PC-3 (cell line): ENCODE measurements around the gene CAPN3. TPM values are rescaled to one million over a fixed set of nuclear protein-coding genes. Genes with fewer than 3 reads are reported as not detected.

Experiments used
- ATAC-seq: fragments of 200-7000 bp; cut with Tn5 transposase; 2 replicates; pipeline ENCODE4 v1.9.1; 2020; ENCODE audit warnings: mild to moderate bottlenecking, moderate library complexity
- BruUV-seq: library from RNA; stranded (reverse); fragments of 400-500 nt; replicated peaks from 2 replicates; lab custom pipeline; 2021; lab: Mats Ljungman, UMichigan
- CTCF ChIA-PET: fragments of 300-600 bp; sonication (Branson Sonifier 250); formaldehyde crosslinking; loops from one replicate; lab custom pipeline; 2022; ENCODE audit warnings: antibody characterized with exemption; lab: Charles Lee
- POLR2A ChIA-PET: fragments of 300-600 bp; sonication (Branson Sonifier 250); formaldehyde crosslinking; loops from one replicate; lab custom pipeline; 2022; ENCODE audit warnings: antibody characterized with exemption; ENCODE audit not compliant: unreplicated experiment; lab: Charles Lee
- DNase-seq: peaks from one replicate; pipeline ENCODE4 v3.0.0-alpha.2; 2015
- H2AFZ ChIP-seq: fragments of 300-600 bp; sonication (generic); 2 replicates; pipeline ENCODE4 v1.6.0; 2016; ENCODE audit warnings: antibody characterized with exemption, low read length
- H3F3A ChIP-seq: fragments of 300-600 bp; sonication (generic); one replicate; pipeline ENCODE4 v1.6.0; 2017; ENCODE audit warnings: antibody characterized with exemption, low read length, control low read depth, mild to moderate bottlenecking; ENCODE audit not compliant: unreplicated experiment
- H3K27ac ChIP-seq: fragments of 300-600 bp; sonication (generic); 2 replicates; pipeline ENCODE4 v1.5.1; 2016; ENCODE audit warnings: mild to moderate bottlenecking, low read length
- H3K27me3 ChIP-seq: fragments of 300-600 bp; sonication (generic); 2 replicates; pipeline ENCODE4 v1.6.1; 2016; ENCODE audit warnings: low read length, mixed read lengths
- H3K36me3 ChIP-seq: fragments of 300-600 bp; sonication (generic); 2 replicates; pipeline ENCODE4 v1.6.1; 2016; ENCODE audit warnings: low read depth, mixed run types, low read length, mixed read lengths
- H3K4me1 ChIP-seq: fragments of 300-600 bp; sonication (generic); 2 replicates; pipeline ENCODE4 v1.5.1; 2016; ENCODE audit warnings: low read length; ENCODE audit not compliant: insufficient read depth
- H3K4me2 ChIP-seq: fragments of 300-600 bp; sonication (generic); 2 replicates; pipeline ENCODE4 v1.6.0; 2016; ENCODE audit warnings: low read length
- H3K4me3 ChIP-seq: fragments of 300-600 bp; sonication (generic); 2 replicates; pipeline ENCODE4 v1.5.1; 2016; ENCODE audit warnings: mild to moderate bottlenecking, low read length, mixed read lengths
- H3K79me2 ChIP-seq: fragments of 300-600 bp; sonication (generic); 2 replicates; pipeline ENCODE4 v1.6.1; 2017; ENCODE audit warnings: low read length, mixed read lengths
- H3K9ac ChIP-seq: fragments of 300-600 bp; sonication (generic); 2 replicates; pipeline ENCODE4 v1.6.0; 2016; ENCODE audit warnings: mild to moderate bottlenecking, low read length
- H3K9me2 ChIP-seq: fragments of 300-600 bp; sonication (generic); replicated peaks from 2 replicates; pipeline ENCODE4 v1.6.1; 2016; ENCODE audit warnings: mixed run types, low read length, mixed read lengths
- H3K9me3 ChIP-seq: fragments of 300-600 bp; sonication (generic); 2 replicates; pipeline ENCODE4 v1.6.1; 2016; ENCODE audit warnings: low read length, mixed read lengths
- H4K20me1 ChIP-seq: fragments of 300-600 bp; sonication (generic); 2 replicates; pipeline ENCODE4 v1.6.1; 2016; ENCODE audit warnings: low read length, mixed read lengths
- EZH2 ChIP-seq: fragments of 300-600 bp; sonication (generic); IDR thresholded peaks from one replicate; pipeline ENCODE4 v1.6.1; 2017; ENCODE audit warnings: antibody characterized with exemption, mild to moderate bottlenecking, low read length; ENCODE audit not compliant: unreplicated experiment
- EZH2phosphoT487 ChIP-seq: fragments of 300-600 bp; sonication (generic); IDR thresholded peaks from 2 replicates; pipeline ENCODE4 v1.6.1; 2018; ENCODE audit warnings: mild to moderate bottlenecking, antibody characterized with exemption, low read length, borderline replicate concordance
- intact Hi-C: fragments of 100-400 bp; cut with micrococcal nuclease; formaldehyde crosslinking; loops from 2 replicates; pipeline ENCODE4 v1.9.0; 2023
- total RNA-seq: library from RNA; depleted of rRNA; stranded (reverse); fragments of >200 nt; gene quantifications from 2 replicates; pipeline ENCODE4 v1.2.3, GENCODE V29; 2014
- TF ChIP-seq, protein P1 (sequence below): fragments of 300-600 bp; sonication (generic); conservative IDR thresholded peaks from 2 replicates; pipeline ENCODE4 v1.5.1; 2017; ENCODE audit warnings: antibody characterized with exemption, low read depth, mild to moderate bottlenecking, low read length

CAPN3 gene
- total RNA-seq, 1 experiment from 2014 or later = 0.40 TPM

DNA sequence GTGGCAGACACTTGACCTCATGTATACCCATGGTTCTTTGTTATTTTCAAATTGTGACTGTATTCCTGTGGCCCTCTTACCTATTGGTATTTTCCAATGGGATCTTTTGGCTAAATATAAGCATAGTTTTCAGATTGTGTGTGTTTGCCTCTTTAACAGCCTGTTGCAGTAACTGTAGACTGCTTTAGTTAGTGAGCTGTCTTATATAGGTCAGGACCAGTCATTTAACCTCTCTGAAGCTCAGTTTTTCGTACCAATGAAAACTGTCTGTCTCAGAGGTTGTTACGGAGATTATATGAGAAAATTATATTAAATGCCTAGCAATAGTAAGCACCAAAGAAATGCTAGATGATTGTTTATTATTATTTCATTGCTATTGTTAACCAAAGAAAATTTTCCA is 29.3 kb upstream of the CAPN3 start:
- no TSS peak for BruUV-seq
- CTCF ChIA-PET = no interaction called here

GRCh38 chr15:42331235-42331634 is 28.1 kb upstream of the CAPN3 start:
- Histone ChIP-seq H3K9ac (no peak overlapping the region), H3K36me3 (peaks cover 4% of the 10 kb centered on the region; the same call in 1 of the 2 replicates), H3K4me1 (no peaks in the 10 kb centered on the region), H3K9me3 (peaks cover 4% of the 10 kb centered on the region; the same call in 1 of the 2 replicates), H4K20me1 (no peaks in the 10 kb centered on the region), H3K4me3 (no peak overlapping the region), H3K79me2 (no peaks in the 10 kb centered on the region), H2AFZ (no peak overlapping the region), H3K27ac (no peak overlapping the region), H3K4me2 (no peak overlapping the region), H3K9me2 (no peaks in the 10 kb centered on the region), H3K27me3 (no peaks in the 10 kb centered on the region), H3F3A (no peaks in the 10 kb centered on the region)
- intact Hi-C loops = no loop called here
- no TSS peak for BruUV-seq
- ATAC-seq (no peak), DNase-seq (no peak)
- ChIA-PET POLR2A (interaction anchor here (0.7 kb wide), 1 partner anchor 160 kb away, joined by 5 read pairs; the partner anchor contains the start of gene ZNF106), CTCF (no interaction called here)
- TF ChIP-seq, protein P1, sequence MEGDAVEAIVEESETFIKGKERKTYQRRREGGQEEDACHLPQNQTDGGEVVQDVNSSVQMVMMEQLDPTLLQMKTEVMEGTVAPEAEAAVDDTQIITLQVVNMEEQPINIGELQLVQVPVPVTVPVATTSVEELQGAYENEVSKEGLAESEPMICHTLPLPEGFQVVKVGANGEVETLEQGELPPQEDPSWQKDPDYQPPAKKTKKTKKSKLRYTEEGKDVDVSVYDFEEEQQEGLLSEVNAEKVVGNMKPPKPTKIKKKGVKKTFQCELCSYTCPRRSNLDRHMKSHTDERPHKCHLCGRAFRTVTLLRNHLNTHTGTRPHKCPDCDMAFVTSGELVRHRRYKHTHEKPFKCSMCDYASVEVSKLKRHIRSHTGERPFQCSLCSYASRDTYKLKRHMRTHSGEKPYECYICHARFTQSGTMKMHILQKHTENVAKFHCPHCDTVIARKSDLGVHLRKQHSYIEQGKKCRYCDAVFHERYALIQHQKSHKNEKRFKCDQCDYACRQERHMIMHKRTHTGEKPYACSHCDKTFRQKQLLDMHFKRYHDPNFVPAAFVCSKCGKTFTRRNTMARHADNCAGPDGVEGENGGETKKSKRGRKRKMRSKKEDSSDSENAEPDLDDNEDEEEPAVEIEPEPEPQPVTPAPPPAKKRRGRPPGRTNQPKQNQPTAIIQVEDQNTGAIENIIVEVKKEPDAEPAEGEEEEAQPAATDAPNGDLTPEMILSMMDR = no peak
- TF ChIP-seq EZH2 (no peak), EZH2phosphoT487 (no peak)

More for the DNA sequence above, 29.3 kb upstream of the CAPN3 start:
- Histone ChIP-seq H3K36me3 (peaks cover 3% of the 10 kb centered on the region; the same call in 1 of the 2 replicates), H2AFZ (no peak overlapping the region), H3K4me1 (no peaks in the 10 kb centered on the region), H3K4me2 (no peak overlapping the region), H3K9me3 (peaks cover 3% of the 10 kb centered on the region; the same call in 1 of the 2 replicates), H3K9ac (no peak overlapping the region), H3F3A (no peaks in the 10 kb centered on the region), H4K20me1 (no peaks in the 10 kb centered on the region), H3K79me2 (no peaks in the 10 kb centered on the region), H3K9me2 (no peaks in the 10 kb centered on the region), H3K27ac (no peak overlapping the region), H3K4me3 (no peak overlapping the region), H3K27me3 (no peaks in the 10 kb centered on the region)
- intact Hi-C loops = no loop called here
- TF ChIP-seq EZH2phosphoT487 (no peak), EZH2 (no peak)
- TF ChIP-seq, protein P1 = no peak
- ATAC-seq = no peak
- POLR2A ChIA-PET = no interaction called here
- no peak for DNase-seq

DNA sequence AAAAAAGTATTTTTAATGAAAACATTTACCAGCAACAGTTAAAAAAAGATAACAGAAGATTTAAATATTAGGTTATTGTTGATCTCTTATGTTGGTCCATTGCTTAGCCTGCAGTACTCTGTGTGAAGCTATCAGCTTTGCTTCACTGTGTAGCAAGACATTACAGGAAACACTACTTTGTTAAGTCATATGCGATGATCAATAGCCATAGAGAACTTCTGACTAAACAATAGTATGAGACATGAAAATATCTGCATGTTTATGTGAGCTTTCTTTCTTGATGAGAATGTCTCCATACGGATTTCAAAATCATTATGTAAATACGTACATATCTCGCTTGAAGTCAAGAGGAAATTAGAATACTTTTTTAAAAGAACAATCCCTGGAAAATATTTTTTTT is 27.0 kb upstream of the CAPN3 start:
- H3K9ac ChIP-seq = no peak overlapping the region
- no peak overlapping the region for H3K4me3 ChIP-seq
- intact Hi-C loops = no loop called here
- no peak for ATAC-seq
- BruUV-seq = no TSS peak
- CTCF ChIA-PET = no interaction called here
- H2AFZ ChIP-seq = no peak overlapping the region
- H3K9me3 ChIP-seq = peaks cover 4% of the 10 kb centered on the region; the same call in 1 of the 2 replicates
- no peaks in the 10 kb centered on the region for H3K27me3 ChIP-seq
- H3K36me3 ChIP-seq = peaks cover 4% of the 10 kb centered on the region; the same call in 1 of the 2 replicates
- DNase-seq = no peak
- no peaks in the 10 kb centered on the region for H4K20me1 ChIP-seq
- H3K4me1 ChIP-seq = no peaks in the 10 kb centered on the region
- no peak overlapping the region for H3K4me2 ChIP-seq
- no peaks in the 10 kb centered on the region for H3K9me2 ChIP-seq
- H3F3A ChIP-seq = no peaks in the 10 kb centered on the region
- H3K27ac ChIP-seq = no peak overlapping the region
- POLR2A ChIA-PET = no interaction called here
- TF ChIP-seq, protein P1 = no peak
- TF ChIP-seq EZH2 = no peak
- TF ChIP-seq EZH2phosphoT487 = no peak
- no peaks in the 10 kb centered on the region for H3K79me2 ChIP-seq
